Measurements from ENCODE around the gene UGT1A3. TPM values are rescaled to one million over a fixed set of nuclear protein-coding genes. Genes with fewer than 3 reads are reported as not detected.

The UGT1A3 gene
- total RNA-seq, 6 experiments from 2014 or later, result not detected

- Mint-ChIP-seq H3K27me3 (ENCODE audit: insufficient read depth) (peaks cover 2% of the 10 kb centered on the region; the same call in 1 of the 2 replicates), H3K36me3 (ENCODE audit: low read depth) (no peaks in the 10 kb centered on the region), H3K4me1 (ENCODE audit: low read depth) (no peaks in the 10 kb centered on the region), H3K27ac (no peak overlapping the region), H3K9me3 (peaks cover 21% of the 10 kb centered on the region), H3K4me3 (no peak overlapping the region)
- no peak for TF ChIP-seq CTCF (IDR thresholded peaks at IDR 0.05)
- DNase-seq, result no peak
Observed at GRCh38 chr2:233780771-233781170, 51.9 kb downstream of the UGT1A3 start.

GRCh38 chr2:233789554-233789953 lies 60.7 kb downstream of the UGT1A3 start:
- Mint-ChIP-seq H3K27ac (no peak overlapping the region), H3K4me1 (ENCODE audit: low read depth) (no peaks in the 10 kb centered on the region), H3K36me3 (ENCODE audit: low read depth) (no peaks in the 10 kb centered on the region), H3K4me3 (no peak overlapping the region), H3K9me3 (peaks cover 24% of the 10 kb centered on the region), H3K27me3 (ENCODE audit: insufficient read depth) (peaks cover 6% of the 10 kb centered on the region; the same call in 1 of the 2 replicates)
- no peak for DNase-seq
- TF ChIP-seq CTCF (IDR thresholded peaks at IDR 0.05), result no peak

- H3K27ac Mint-ChIP-seq, result no peak overlapping the region
- no peak for DNase-seq
- peaks cover 28% of the 10 kb centered on the region for H3K9me3 Mint-ChIP-seq
- no peaks in the 10 kb centered on the region; the same call in 1 of the 2 replicates for H3K36me3 Mint-ChIP-seq (ENCODE audit: low read depth)
- H3K4me3 Mint-ChIP-seq, result no peak overlapping the region
- H3K27me3 Mint-ChIP-seq (ENCODE audit: insufficient read depth), result peaks cover 3% of the 10 kb centered on the region; the same call in 1 of the 2 replicates
- no peak for TF ChIP-seq CTCF (IDR thresholded peaks at IDR 0.05)
- no peaks in the 10 kb centered on the region for H3K4me1 Mint-ChIP-seq (ENCODE audit: low read depth)
Observed at GRCh38 chr2:233791151-233791882, 62.5 kb downstream of the UGT1A3 start.

- TF ChIP-seq CTCF (IDR thresholded peaks at IDR 0.05), result no peak
- Mint-ChIP-seq H3K27ac (no peak overlapping the region), H3K36me3 (ENCODE audit: low read depth) (no peaks in the 10 kb centered on the region; the same call in 1 of the 2 replicates), H3K27me3 (ENCODE audit: insufficient read depth) (peaks cover 3% of the 10 kb centered on the region; the same call in 1 of the 2 replicates), H3K9me3 (peaks cover 28% of the 10 kb centered on the region), H3K4me1 (ENCODE audit: low read depth) (no peaks in the 10 kb centered on the region), H3K4me3 (no peak overlapping the region)
- no peak for DNase-seq
Observed at GRCh38 chr2:233791883-233792329, 63.1 kb downstream of the UGT1A3 start.

GRCh38 chr2:233792720-233793119 lies 63.9 kb downstream of the UGT1A3 start:
- Mint-ChIP-seq H3K27ac (no peak overlapping the region), H3K9me3 (peaks cover 28% of the 10 kb centered on the region), H3K27me3 (ENCODE audit: insufficient read depth) (peaks cover 3% of the 10 kb centered on the region; the same call in 1 of the 2 replicates), H3K4me1 (ENCODE audit: low read depth) (no peaks in the 10 kb centered on the region), H3K36me3 (ENCODE audit: low read depth) (no peaks in the 10 kb centered on the region; the same call in 1 of the 2 replicates), H3K4me3 (no peak overlapping the region)
- TF ChIP-seq CTCF (IDR thresholded peaks at IDR 0.05), result no peak
- no peak for DNase-seq

Measured in HFFc6 (cell line).